GM12878 (cell line): ENCODE measurements around the gene SRPK2. TPM values are rescaled to one million over a fixed set of nuclear protein-coding genes. Genes with fewer than 3 reads are reported as not detected.

Source experiments
- ATAC-seq: fragments of 200-7000 bp; cut with Tn5 transposase; 3 replicates; pipeline ENCODE4 v1.9.1; 2020; ENCODE audit warnings: mild to moderate bottlenecking, moderate library complexity
- BruUV-seq: library from RNA; stranded (reverse); fragments of 400-500 nt; replicated peaks from 2 replicates; lab custom pipeline; 2021; lab: Mats Ljungman, UMichigan
- CTCF ChIA-PET: fragments of 300-600 bp; sonication (Branson Sonifier 250); formaldehyde crosslinking; extraction: SDS; loops from one replicate; lab custom pipeline; 2021; ENCODE audit warnings: inconsistent platforms; lab: Yijun Ruan, JAX
- POLR2A ChIA-PET: fragments of 350-600 bp; formaldehyde crosslinking; extraction: SDS; loops from one replicate; lab custom pipeline; 2021; ENCODE audit warnings: inconsistent platforms; lab: Charles Lee
- RAD21 ChIA-PET: fragments of 300-600 bp; sonication (Branson Sonifier 250); formaldehyde crosslinking; loops from one replicate; lab custom pipeline; 2023; ENCODE audit warnings: antibody characterized with exemption; ENCODE audit not compliant: unreplicated experiment; lab: Charles Lee
- SMC1A ChIA-PET: fragments of 300-600 bp; sonication (Branson Sonifier 250); formaldehyde crosslinking; loops from one replicate; lab custom pipeline; 2023; ENCODE audit not compliant: unreplicated experiment, uncharacterized antibody; lab: Charles Lee
- DNase-seq: peaks from one replicate; pipeline ENCODE4 v3.0.0-alpha.2; 2011; ENCODE audit warnings: low read depth, low spot score
- FAIRE-seq: peaks from 3 replicates; lab custom pipeline; 2011; peaks lifted over from hg19 to GRCh38; lab: Jason Lieb, UNC
- H2AFZ ChIP-seq: 2 replicates; pipeline ENCODE4 v1.6.0; 2011; ENCODE audit warnings: low read depth, low read length, control low read depth; ENCODE audit not compliant: control insufficient read depth
- H3K27ac ChIP-seq: 2 replicates; pipeline ENCODE4 v1.5.1; 2011; ENCODE audit warnings: control low read depth; ENCODE audit not compliant: control insufficient read depth, insufficient read depth
- H3K27me3 ChIP-seq, 2 experiments: replicated peaks in 1 of 2; 2 replicates each; pipeline versions ENCODE4 v1.6.0 to v1.6.1; 2011; ENCODE audit warnings: low read length in 1 of 2; ENCODE audit not compliant: control insufficient read depth in 2 of 2, insufficient read depth in 2 of 2
- H3K36me3 ChIP-seq, 2 experiments: 2 replicates each; pipeline ENCODE4 v1.5.1; 2011; ENCODE audit warnings: low read length in 1 of 2; ENCODE audit not compliant: control insufficient read depth in 2 of 2, insufficient read depth in 2 of 2
- H3K4me1 ChIP-seq: 2 replicates; pipeline ENCODE4 v1.6.1; 2011; ENCODE audit warnings: mild to moderate bottlenecking, low read length, moderate library complexity, mixed read lengths; ENCODE audit not compliant: control insufficient read depth, insufficient read depth
- H3K4me2 ChIP-seq: 2 replicates; pipeline ENCODE4 v1.6.0; 2011; ENCODE audit warnings: control low read depth; ENCODE audit not compliant: control insufficient read depth, insufficient read depth
- H3K4me3 ChIP-seq: fragments of 200-600 bp; sonication (generic); 2 replicates; pipeline ENCODE4 v1.5.1; 2016
- H3K79me2 ChIP-seq: 2 replicates; pipeline ENCODE4 v1.6.0; 2011; ENCODE audit warnings: low read length; ENCODE audit not compliant: control insufficient read depth, insufficient read depth
- H3K9ac ChIP-seq: 2 replicates; pipeline ENCODE4 v1.8.0; 2011; ENCODE audit warnings: low read length, control low read depth, mixed read lengths; ENCODE audit not compliant: control insufficient read depth, insufficient read depth
- H3K9me3 ChIP-seq: replicated peaks from 3 replicates; pipeline ENCODE4 v1.5.1; 2011; ENCODE audit warnings: mild to moderate bottlenecking, low read length; ENCODE audit not compliant: control insufficient read depth, insufficient read depth
- H4K20me1 ChIP-seq: 2 replicates; pipeline ENCODE4 v1.6.0; 2011; ENCODE audit not compliant: control insufficient read depth, insufficient read depth
- HDAC2 ChIP-seq: fragments of 200-600 bp; sonication (generic); IDR thresholded peaks from 2 replicates; pipeline ENCODE4 v1.6.1; 2017
- RCOR1 ChIP-seq: conservative IDR thresholded peaks from 2 replicates; pipeline ENCODE4 v1.6.1; 2012; ENCODE audit warnings: low read depth, low read length, improper control_type of control experiment
- ZBED1 ChIP-seq: IDR thresholded peaks from 2 replicates; pipeline ENCODE4 v1.6.1; 2016; ENCODE audit warnings: borderline replicate concordance
- ZBTB4 ChIP-seq: fragments of 450-650 bp; formaldehyde crosslinking; IDR thresholded peaks from 2 replicates; pipeline ENCODE4 v1.4.0; 2022; ENCODE audit warnings: mild to moderate bottlenecking, moderate library complexity
- WGBS: methylation state at CpG from one replicate; pipeline ENCODE4 v1.1.6; 2016; ENCODE audit warnings: low lambda C conversion rate; ENCODE audit not compliant: insufficient replicate concordance, insufficient coverage; ENCODE audit errors: missing lambda C conversion rate; 5-methylcytosine and 5-hydroxymethylcytosine counted together
- in situ Hi-C: fragments of 300-500 bp; cut with MboI; formaldehyde crosslinking; loops from 9 replicates; pipeline ENCODE4 v1.14.3; 2018; ENCODE audit warnings: mixed read lengths
- intact Hi-C: fragments of 100-400 bp; cut with micrococcal nuclease; formaldehyde crosslinking; loops from one replicate; pipeline ENCODE4 v1.14.2; 2022; ENCODE audit not compliant: unreplicated experiment
- polyA plus RNA-seq, 11 experiments: library from polyadenylated mRNA; depleted of rRNA in 4 of 11; unstranded in 6 of 11; stranded (reverse) in 5 of 11; fragments of >200 nt; fragmentation: Nextera tagmentation in 4 of 11; fragmentation: Illumina TruSeq in 1 of 11; extraction: Ambion mirVana in 4 of 11; extraction: Trizol in 1 of 11; gene quantifications; 1 replicate in 1 of 11; 2 replicates in 10 of 11; pipeline versions ENCODE4 v1.2.1 to v1.2.3, GENCODE V29; 2011 to 2016; ENCODE audit warnings: inconsistent platforms in 2 of 11, missing spikeins in 2 of 11, low read depth in 1 of 11
- total RNA-seq, 4 experiments: library from RNA; depleted of rRNA in 3 of 4; stranded (reverse); fragments of >200 nt in 3 of 4; fragmentation: Illumina TruSeq in 1 of 4; extraction: Trizol in 1 of 4; gene quantifications; 2 replicates each; pipeline versions ENCODE4 v1.2.1 to v1.2.3, GENCODE V29; 2013 to 2021
- TF ChIP-seq, protein P1 (sequence below): IDR thresholded peaks from 2 replicates; pipeline ENCODE4 v1.6.1; 2011; ENCODE audit warnings: low read depth, mild to moderate bottlenecking, low read length, moderate library complexity, borderline replicate concordance; ENCODE audit errors: extremely low read depth
- TF ChIP-seq, protein P2 (sequence below): fragments of 450-650 bp; formaldehyde crosslinking; IDR thresholded peaks from 2 replicates; pipeline ENCODE4 v1.5.0; 2022; ENCODE audit warnings: mild to moderate bottlenecking, missing genetic modification characterization

Gene SRPK2
- total and polyA plus RNA-seq, 10 of the 15 experiments (the other 5 are each of a cell fraction or from before 2014, with no cell fraction given), result 13.2 to 32.8 (median 24.5) TPM

DNA sequence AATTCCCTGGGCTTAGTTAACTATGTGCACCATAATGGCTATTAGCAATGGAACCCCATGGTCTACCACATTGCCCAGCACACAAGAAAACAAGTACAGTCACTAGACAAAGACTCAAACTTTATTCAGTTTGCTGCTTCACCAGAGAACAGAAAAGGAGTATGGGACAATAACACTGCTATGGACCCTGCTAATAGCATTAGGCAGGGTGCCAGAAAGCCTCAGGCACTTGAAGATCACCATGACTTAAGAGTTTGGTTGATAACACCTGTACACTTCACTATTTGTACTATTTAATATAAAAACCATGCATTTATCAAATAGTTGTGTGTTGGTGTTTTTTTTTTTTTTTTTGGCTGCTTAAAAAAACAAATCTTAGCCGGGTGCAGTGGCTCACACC, 215.1 kb downstream of the SRPK2 start:
- CTCF ChIA-PET, result no interaction called here
- FAIRE-seq, result no peak
- Histone ChIP-seq H3K27ac (no peak overlapping the region), H4K20me1 (no peaks in the 10 kb centered on the region; the same call in 1 of the 2 replicates), H3K4me1 (no peaks in the 10 kb centered on the region), H3K4me3 (no peak overlapping the region), H3K36me3 (no peaks in the 10 kb centered on the region), H3K4me2 (no peak overlapping the region), H3K9ac (no peak overlapping the region), H2AFZ (no peak overlapping the region), H3K27me3 (no peaks in the 10 kb centered on the region), H3K79me2 (no peaks in the 10 kb centered on the region), H3K9me3 (no peaks in the 10 kb centered on the region)
- no peak for DNase-seq
- in situ Hi-C loops, result no loop called here
- RAD21 ChIA-PET, result no interaction called here
- BruUV-seq, result no TSS peak
- SMC1A ChIA-PET, result no interaction called here
- no peak for ATAC-seq
- POLR2A ChIA-PET, result no interaction called here
- 100% methylated on average over 1 of the region's 1 CpG for WGBS
- intact Hi-C loops, result no loop called here
- TF ChIP-seq, protein P1, sequence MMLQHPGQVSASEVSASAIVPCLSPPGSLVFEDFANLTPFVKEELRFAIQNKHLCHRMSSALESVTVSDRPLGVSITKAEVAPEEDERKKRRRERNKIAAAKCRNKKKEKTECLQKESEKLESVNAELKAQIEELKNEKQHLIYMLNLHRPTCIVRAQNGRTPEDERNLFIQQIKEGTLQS, result no peak
- no peak for TF ChIP-seq RCOR1
- TF ChIP-seq, protein P2, sequence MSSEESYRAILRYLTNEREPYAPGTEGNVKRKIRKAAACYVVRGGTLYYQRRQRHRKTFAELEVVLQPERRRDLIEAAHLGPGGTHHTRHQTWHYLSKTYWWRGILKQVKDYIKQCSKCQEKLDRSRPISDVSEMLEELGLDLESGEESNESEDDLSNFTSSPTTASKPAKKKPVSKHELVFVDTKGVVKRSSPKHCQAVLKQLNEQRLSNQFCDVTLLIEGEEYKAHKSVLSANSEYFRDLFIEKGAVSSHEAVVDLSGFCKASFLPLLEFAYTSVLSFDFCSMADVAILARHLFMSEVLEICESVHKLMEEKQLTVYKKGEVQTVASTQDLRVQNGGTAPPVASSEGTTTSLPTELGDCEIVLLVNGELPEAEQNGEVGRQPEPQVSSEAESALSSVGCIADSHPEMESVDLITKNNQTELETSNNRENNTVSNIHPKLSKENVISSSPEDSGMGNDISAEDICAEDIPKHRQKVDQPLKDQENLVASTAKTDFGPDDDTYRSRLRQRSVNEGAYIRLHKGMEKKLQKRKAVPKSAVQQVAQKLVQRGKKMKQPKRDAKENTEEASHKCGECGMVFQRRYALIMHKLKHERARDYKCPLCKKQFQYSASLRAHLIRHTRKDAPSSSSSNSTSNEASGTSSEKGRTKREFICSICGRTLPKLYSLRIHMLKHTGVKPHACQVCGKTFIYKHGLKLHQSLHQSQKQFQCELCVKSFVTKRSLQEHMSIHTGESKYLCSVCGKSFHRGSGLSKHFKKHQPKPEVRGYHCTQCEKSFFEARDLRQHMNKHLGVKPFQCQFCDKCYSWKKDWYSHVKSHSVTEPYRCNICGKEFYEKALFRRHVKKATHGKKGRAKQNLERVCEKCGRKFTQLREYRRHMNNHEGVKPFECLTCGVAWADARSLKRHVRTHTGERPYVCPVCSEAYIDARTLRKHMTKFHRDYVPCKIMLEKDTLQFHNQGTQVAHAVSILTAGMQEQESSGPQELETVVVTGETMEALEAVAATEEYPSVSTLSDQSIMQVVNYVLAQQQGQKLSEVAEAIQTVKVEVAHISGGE, result no peak
- no peak for TF ChIP-seq ZBTB4 (CRISPR knock-in tag)
- TF ChIP-seq ZBED1, result no peak
- TF ChIP-seq HDAC2, result no peak
